WTC11 (cell line): Measurements from ENCODE around the gene TMPRSS2. TPM values are rescaled to one million over a fixed set of nuclear protein-coding genes. Genes with fewer than 3 reads are reported as not detected.

Experiments
- ATAC-seq: fragments of 200-7000 bp; cut with Tn5 transposase; 2 replicates; pipeline ENCODE4 v1.10.0; 2021; ENCODE audit warnings: mild to moderate bottlenecking, moderate library complexity
- Bru-seq: library from RNA; stranded (reverse); fragments of 400-500 nt; gene quantifications from one replicate; lab custom pipeline; 2021; lab: Mats Ljungman, UMichigan
- CTCF ChIA-PET: fragments of 300-600 bp; sonication (Branson Sonifier 250); formaldehyde crosslinking; loops from one replicate; lab custom pipeline; 2021; ENCODE audit warnings: antibody characterized with exemption; lab: Charles Lee
- POLR2A ChIA-PET: fragments of 350-600 bp; sonication (Branson Sonifier 250); formaldehyde crosslinking; loops from one replicate; lab custom pipeline; 2021; ENCODE audit warnings: antibody characterized with exemption; lab: Charles Lee
- DNase-seq: peaks from one replicate; pipeline ENCODE4 v3.0.0; 2021; ENCODE audit warnings: low spot score
- H3K27ac Mint-ChIP-seq: 2 replicates; pipeline ENCODE4 v1.8.0; 2021; ENCODE audit warnings: mixed read lengths
- H3K27me3 Mint-ChIP-seq: 2 replicates; pipeline ENCODE4 v1.8.0; 2021; ENCODE audit warnings: low read depth, mild to moderate bottlenecking, moderate library complexity, mixed read lengths
- H3K36me3 Mint-ChIP-seq: 2 replicates; pipeline ENCODE4 v1.8.0; 2021; ENCODE audit warnings: mixed read lengths
- H3K4me1 Mint-ChIP-seq: 2 replicates; pipeline ENCODE4 v1.8.0; 2022; ENCODE audit warnings: mixed read lengths
- H3K4me3 Mint-ChIP-seq: 2 replicates; pipeline ENCODE4 v1.8.0; 2021; ENCODE audit warnings: mild to moderate bottlenecking, moderate library complexity, mixed read lengths
- H3K9me3 Mint-ChIP-seq: 2 replicates; pipeline ENCODE4 v1.8.0; 2021; ENCODE audit warnings: mixed read lengths
- CREB1 ChIP-seq: sonication (generic); formaldehyde crosslinking; IDR thresholded peaks from 2 replicates; pipeline ENCODE4 v1.8.0; 2023; ENCODE audit warnings: mild to moderate bottlenecking, missing genetic modification reagents
- ELF4 ChIP-seq: sonication (generic); formaldehyde crosslinking; IDR thresholded peaks from 2 replicates; pipeline ENCODE4 v1.8.1; 2022; ENCODE audit warnings: low read depth, mild to moderate bottlenecking, moderate library complexity, missing genetic modification reagents
- ESRRA ChIP-seq: sonication (generic); formaldehyde crosslinking; IDR thresholded peaks from 2 replicates; pipeline ENCODE4 v1.8.1; 2022; ENCODE audit warnings: mild to moderate bottlenecking, missing genetic modification reagents, borderline replicate concordance
- ETV6 ChIP-seq: sonication (generic); formaldehyde crosslinking; IDR thresholded peaks from 2 replicates; pipeline ENCODE4 v1.8.1; 2022; ENCODE audit warnings: mild to moderate bottlenecking, missing genetic modification reagents
- FOXK1 ChIP-seq: sonication (generic); formaldehyde crosslinking; IDR thresholded peaks from 2 replicates; pipeline ENCODE4 v1.8.0; 2022; ENCODE audit warnings: mild to moderate bottlenecking, moderate library complexity, missing genetic modification reagents
- FOXP1 ChIP-seq: sonication (generic); formaldehyde crosslinking; IDR thresholded peaks from 2 replicates; pipeline ENCODE4 v1.8.0; 2022; ENCODE audit warnings: missing genetic modification reagents, mild to moderate bottlenecking, moderate library complexity, borderline replicate concordance
- GABPB1 ChIP-seq: sonication (generic); formaldehyde crosslinking; IDR thresholded peaks from 2 replicates; pipeline ENCODE4 v1.8.1; 2023; ENCODE audit warnings: mild to moderate bottlenecking, missing genetic modification reagents
- JUN ChIP-seq: sonication (generic); formaldehyde crosslinking; IDR thresholded peaks from 2 replicates; pipeline ENCODE4 v1.8.0; 2023; ENCODE audit warnings: mild to moderate bottlenecking, missing genetic modification reagents
- NFYB ChIP-seq: sonication (generic); formaldehyde crosslinking; conservative IDR thresholded peaks from 2 replicates; pipeline ENCODE4 v1.8.0; 2022; ENCODE audit warnings: low read depth, missing genetic modification reagents
- NR3C1 ChIP-seq: sonication (generic); formaldehyde crosslinking; conservative IDR thresholded peaks from 2 replicates; pipeline ENCODE4 v1.8.1; 2023; ENCODE audit warnings: low read depth, mild to moderate bottlenecking, missing genetic modification reagents
- TCF7 ChIP-seq: sonication (generic); formaldehyde crosslinking; IDR thresholded peaks from 2 replicates; pipeline ENCODE4 v1.8.0; 2022; ENCODE audit warnings: mild to moderate bottlenecking, low read depth, missing genetic modification reagents, moderate library complexity
- TEAD1 ChIP-seq: sonication (generic); formaldehyde crosslinking; IDR thresholded peaks from 2 replicates; pipeline ENCODE4 v1.8.0; 2022; ENCODE audit warnings: mild to moderate bottlenecking, missing genetic modification reagents
- TP53 ChIP-seq: sonication (generic); formaldehyde crosslinking; IDR thresholded peaks from 2 replicates; pipeline ENCODE4 v1.8.1; 2023; ENCODE audit warnings: mild to moderate bottlenecking, missing genetic modification reagents
- ZNF219 ChIP-seq: sonication (generic); formaldehyde crosslinking; IDR thresholded peaks from 2 replicates; pipeline ENCODE4 v1.8.0; 2023; ENCODE audit warnings: missing genetic modification reagents, mild to moderate bottlenecking, borderline replicate concordance
- ZNF263 ChIP-seq: sonication (generic); formaldehyde crosslinking; IDR thresholded peaks from 2 replicates; pipeline ENCODE4 v1.8.1; 2022; ENCODE audit warnings: low read depth, mild to moderate bottlenecking, moderate library complexity, missing genetic modification reagents
- ZNF317 ChIP-seq: sonication (generic); formaldehyde crosslinking; IDR thresholded peaks from 2 replicates; pipeline ENCODE4 v1.8.1; 2023; ENCODE audit warnings: low read depth, mild to moderate bottlenecking, moderate library complexity, missing genetic modification reagents, borderline replicate concordance
- ZNF423 ChIP-seq: fragments of 250-450 bp; sonication (Bioruptor Pico); IDR thresholded peaks from 2 replicates; pipeline ENCODE4 v2.1.2; 2022; ENCODE audit warnings: mild to moderate bottlenecking, moderate library complexity
- long read RNA-seq, 3 experiments: library from RNA in 1 of 3; library from capped mRNA in 1 of 3; library from polyadenylated mRNA in 1 of 3; unstranded in 2 of 3; stranded (forward) in 1 of 3; transcript quantifications; one replicate each; pipeline ENCODE4 v2.0.0, GENCODE V29; 2021
- total RNA-seq: library from RNA; stranded (reverse); gene quantifications from 3 replicates; pipeline ENCODE4 v1.2.3, GENCODE V29; 2021
- TF ChIP-seq, protein P1 (sequence below): sonication (generic); formaldehyde crosslinking; IDR thresholded peaks from 2 replicates; pipeline ENCODE4 v1.8.0; 2022; ENCODE audit warnings: mild to moderate bottlenecking, missing genetic modification reagents
- TF ChIP-seq, protein P2 (sequence below): sonication (generic); formaldehyde crosslinking; IDR thresholded peaks from 2 replicates; pipeline ENCODE4 v1.8.1; 2023; ENCODE audit warnings: mild to moderate bottlenecking, moderate library complexity, missing genetic modification reagents
- TF ChIP-seq, protein P3 (sequence below): fragments of 250-450 bp; sonication (Bioruptor Pico); IDR thresholded peaks from 2 replicates; pipeline ENCODE4 v1.8.0; 2021; ENCODE audit warnings: mild to moderate bottlenecking
- TF ChIP-seq, protein P4 (sequence below): fragments of 250-450 bp; sonication (Bioruptor Pico); IDR thresholded peaks from 2 replicates; pipeline ENCODE4 v1.9.0; 2021; ENCODE audit warnings: mild to moderate bottlenecking, borderline replicate concordance
- TF ChIP-seq, protein P5 (sequence below): fragments of 250-450 bp; sonication (Bioruptor Pico); IDR thresholded peaks from 2 replicates; pipeline ENCODE4 v1.9.0; 2021; ENCODE audit warnings: mild to moderate bottlenecking
- TF ChIP-seq, protein P6 (sequence below): sonication (generic); formaldehyde crosslinking; IDR thresholded peaks from 2 replicates; pipeline ENCODE4 v1.8.0; 2022; ENCODE audit warnings: mild to moderate bottlenecking, missing genetic modification reagents

TMPRSS2 gene
- total RNA-seq: 8.5 to 10.4 TPM (median 8.9 TPM) in 3 replicates
- percentile 52 among the genes with signal in this experiment for Bru-seq, nascent RNA
- long read RNA-seq, experiment 1, transcript TMPRSS2-202 (14 exons, 3,240 nt): minor isoform, 10 of 53 reads
- long read RNA-seq, experiment 1, transcript TMPRSS2-201 (14 exons, 3,205 nt): major isoform, 12 of 53 reads
- long read RNA-seq, experiment 1, partial matches to known transcripts: 7 of 53 reads
- long read RNA-seq, experiment 1, other reads (novel, unspliced or antisense): 23 of 53 reads
- long read RNA-seq, experiment 2, partial matches to known transcripts: 2 of 12 reads
- long read RNA-seq, experiment 2, other reads (novel, unspliced or antisense): 9 of 12 reads
- long read RNA-seq, experiment 3, partial matches to known transcripts: 0 of 6 reads
- long read RNA-seq, experiment 3, other reads (novel, unspliced or antisense): 6 of 6 reads

DNA sequence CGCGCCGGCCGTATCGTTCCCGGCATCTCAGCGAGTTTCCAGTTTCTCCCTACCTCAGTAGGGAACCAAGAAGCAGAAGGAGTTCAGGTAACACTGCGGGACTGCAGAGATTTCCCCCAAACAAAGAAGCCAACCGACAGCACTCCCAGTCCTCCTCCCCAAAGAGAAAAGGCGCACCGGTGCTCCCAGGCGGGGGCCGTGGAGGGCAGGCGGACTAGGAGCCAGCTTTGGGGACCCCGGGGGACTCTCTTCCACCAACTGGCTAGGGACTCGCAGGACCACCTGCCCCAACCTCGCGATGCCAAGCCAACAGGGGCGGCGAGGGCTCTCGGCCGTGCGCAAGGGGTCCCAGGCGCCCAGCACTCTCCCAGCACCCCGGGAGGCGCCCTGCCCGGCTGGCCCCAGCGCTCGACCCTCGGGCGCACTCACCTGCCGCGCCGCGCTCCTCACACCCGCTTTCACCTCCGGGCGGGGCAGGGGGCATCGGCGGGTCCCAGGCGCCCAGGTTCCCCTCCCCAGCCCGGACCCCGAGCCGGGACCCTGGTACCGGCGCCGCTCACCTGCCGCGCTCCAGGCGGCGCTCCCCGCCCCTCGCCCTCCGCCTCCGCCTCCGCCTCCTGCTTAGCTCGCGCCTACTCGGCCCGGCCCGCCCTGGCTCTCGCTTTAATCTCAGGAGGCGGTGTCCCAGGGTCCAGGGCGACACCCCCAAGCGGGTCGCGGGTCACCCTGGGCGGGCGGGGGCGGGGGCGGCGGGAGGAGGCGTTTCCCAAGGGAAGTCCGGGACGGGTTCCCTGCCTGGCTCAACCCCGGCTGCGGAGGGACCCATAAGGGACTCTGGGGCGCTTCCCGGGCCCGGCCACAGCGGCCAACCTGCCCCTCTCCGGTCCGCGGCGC is at the start of gene TMPRSS2:
TMPRSS2 (minus strand) TSS at position 638 of the 894 bp plus-strand sequence. CDS start 10,025 bp downstream, outside the sequence.
- Mint-ChIP-seq H3K36me3 (no peaks in the 10 kb centered on the region), H3K9me3 (no peaks in the 10 kb centered on the region), H3K27ac (no peak within 1 kb of the TSS), H3K27me3 (peaks cover 35% of the 10 kb centered on the region), H3K4me1 (peaks cover 23% of the 10 kb centered on the region), H3K4me3 (peak within 1 kb of the TSS; percentile 80)
- CTCF ChIA-PET: interaction anchor here (0.8 to 1.1 kb wide), 3 partner anchors 88 to 309 kb away, joined by 3 to 6 read pairs (median 5); no protein-coding TSS in a partner anchor
- peak; percentile 60 for DNase-seq
- peak; percentile 40 for ATAC-seq
- TF ChIP-seq, protein P1, sequence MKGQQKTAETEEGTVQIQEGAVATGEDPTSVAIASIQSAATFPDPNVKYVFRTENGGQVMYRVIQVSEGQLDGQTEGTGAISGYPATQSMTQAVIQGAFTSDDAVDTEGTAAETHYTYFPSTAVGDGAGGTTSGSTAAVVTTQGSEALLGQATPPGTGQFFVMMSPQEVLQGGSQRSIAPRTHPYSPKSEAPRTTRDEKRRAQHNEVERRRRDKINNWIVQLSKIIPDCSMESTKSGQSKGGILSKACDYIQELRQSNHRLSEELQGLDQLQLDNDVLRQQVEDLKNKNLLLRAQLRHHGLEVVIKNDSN (CRISPR knock-in tag): no peak
- TF ChIP-seq ZNF423 (CRISPR knock-in tag) (peak; percentile 79), TP53 (CRISPR knock-in tag) (0 out of 2 replicates have a peak, but pooled peaks have one; percentile 14), ZNF263 (CRISPR knock-in tag) (0 out of 2 replicates have a peak, but pooled peaks have one; percentile 14), ESRRA (CRISPR knock-in tag) (no peak; the same call in 1 of the 2 replicates), JUN (no peak), FOXK1 (CRISPR knock-in tag) (0 out of 2 replicates have a peak, but pooled peaks have one; percentile 16)
- TF ChIP-seq, protein P2, sequence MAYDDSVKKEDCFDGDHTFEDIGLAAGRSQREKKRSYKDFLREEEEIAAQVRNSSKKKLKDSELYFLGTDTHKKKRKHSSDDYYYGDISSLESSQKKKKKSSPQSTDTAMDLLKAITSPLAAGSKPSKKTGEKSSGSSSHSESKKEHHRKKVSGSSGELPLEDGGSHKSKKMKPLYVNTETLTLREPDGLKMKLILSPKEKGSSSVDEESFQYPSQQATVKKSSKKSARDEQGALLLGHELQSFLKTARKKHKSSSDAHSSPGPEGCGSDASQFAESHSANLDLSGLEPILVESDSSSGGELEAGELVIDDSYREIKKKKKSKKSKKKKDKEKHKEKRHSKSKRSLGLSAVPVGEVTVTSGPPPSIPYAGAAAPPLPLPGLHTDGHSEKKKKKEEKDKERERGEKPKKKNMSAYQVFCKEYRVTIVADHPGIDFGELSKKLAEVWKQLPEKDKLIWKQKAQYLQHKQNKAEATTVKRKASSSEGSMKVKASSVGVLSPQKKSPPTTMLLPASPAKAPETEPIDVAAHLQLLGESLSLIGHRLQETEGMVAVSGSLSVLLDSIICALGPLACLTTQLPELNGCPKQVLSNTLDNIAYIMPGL (CRISPR knock-in tag): 0 out of 2 replicates have a peak, but pooled peaks have one; percentile 50
- POLR2A ChIA-PET: no interaction called here

DNA sequence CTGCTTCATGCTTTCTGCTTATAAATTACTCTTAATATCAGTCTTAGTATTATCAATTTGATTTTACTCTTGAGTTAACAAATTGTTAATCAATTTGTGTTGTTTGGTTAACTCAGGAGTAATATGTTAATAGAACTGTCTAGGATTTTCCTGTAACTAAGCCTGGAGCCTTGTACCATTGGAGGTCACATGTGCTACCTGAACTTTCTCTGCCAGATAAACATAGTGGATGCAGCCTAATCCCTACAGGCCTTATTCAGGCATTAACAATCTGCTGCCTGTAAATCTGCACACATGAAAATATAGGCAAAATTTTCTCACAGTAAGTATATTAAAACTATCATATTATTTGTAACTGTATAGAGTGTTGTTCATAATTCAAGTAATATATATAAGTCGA is 47.1 kb upstream of the TMPRSS2 start:
- no peak overlapping the region for H3K27ac Mint-ChIP-seq
- TF ChIP-seq ZNF317 (CRISPR knock-in tag) (no peak), TP53 (CRISPR knock-in tag) (no peak), ESRRA (CRISPR knock-in tag) (no peak), NFYB (CRISPR knock-in tag) (no peak), TCF7 (CRISPR knock-in tag) (no peak), CREB1 (no peak), GABPB1 (CRISPR knock-in tag) (no peak), ZNF423 (CRISPR knock-in tag) (no peak), TEAD1 (no peak), FOXP1 (CRISPR knock-in tag) (no peak), ZNF219 (CRISPR knock-in tag) (no peak), NR3C1 (CRISPR knock-in tag) (no peak), ELF4 (CRISPR knock-in tag) (no peak), ETV6 (CRISPR knock-in tag) (no peak)
- TF ChIP-seq, protein P3, sequence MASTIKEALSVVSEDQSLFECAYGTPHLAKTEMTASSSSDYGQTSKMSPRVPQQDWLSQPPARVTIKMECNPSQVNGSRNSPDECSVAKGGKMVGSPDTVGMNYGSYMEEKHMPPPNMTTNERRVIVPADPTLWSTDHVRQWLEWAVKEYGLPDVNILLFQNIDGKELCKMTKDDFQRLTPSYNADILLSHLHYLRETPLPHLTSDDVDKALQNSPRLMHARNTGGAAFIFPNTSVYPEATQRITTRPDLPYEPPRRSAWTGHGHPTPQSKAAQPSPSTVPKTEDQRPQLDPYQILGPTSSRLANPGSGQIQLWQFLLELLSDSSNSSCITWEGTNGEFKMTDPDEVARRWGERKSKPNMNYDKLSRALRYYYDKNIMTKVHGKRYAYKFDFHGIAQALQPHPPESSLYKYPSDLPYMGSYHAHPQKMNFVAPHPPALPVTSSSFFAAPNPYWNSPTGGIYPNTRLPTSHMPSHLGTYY (CRISPR knock-in tag): no peak
- TF ChIP-seq, protein P4, sequence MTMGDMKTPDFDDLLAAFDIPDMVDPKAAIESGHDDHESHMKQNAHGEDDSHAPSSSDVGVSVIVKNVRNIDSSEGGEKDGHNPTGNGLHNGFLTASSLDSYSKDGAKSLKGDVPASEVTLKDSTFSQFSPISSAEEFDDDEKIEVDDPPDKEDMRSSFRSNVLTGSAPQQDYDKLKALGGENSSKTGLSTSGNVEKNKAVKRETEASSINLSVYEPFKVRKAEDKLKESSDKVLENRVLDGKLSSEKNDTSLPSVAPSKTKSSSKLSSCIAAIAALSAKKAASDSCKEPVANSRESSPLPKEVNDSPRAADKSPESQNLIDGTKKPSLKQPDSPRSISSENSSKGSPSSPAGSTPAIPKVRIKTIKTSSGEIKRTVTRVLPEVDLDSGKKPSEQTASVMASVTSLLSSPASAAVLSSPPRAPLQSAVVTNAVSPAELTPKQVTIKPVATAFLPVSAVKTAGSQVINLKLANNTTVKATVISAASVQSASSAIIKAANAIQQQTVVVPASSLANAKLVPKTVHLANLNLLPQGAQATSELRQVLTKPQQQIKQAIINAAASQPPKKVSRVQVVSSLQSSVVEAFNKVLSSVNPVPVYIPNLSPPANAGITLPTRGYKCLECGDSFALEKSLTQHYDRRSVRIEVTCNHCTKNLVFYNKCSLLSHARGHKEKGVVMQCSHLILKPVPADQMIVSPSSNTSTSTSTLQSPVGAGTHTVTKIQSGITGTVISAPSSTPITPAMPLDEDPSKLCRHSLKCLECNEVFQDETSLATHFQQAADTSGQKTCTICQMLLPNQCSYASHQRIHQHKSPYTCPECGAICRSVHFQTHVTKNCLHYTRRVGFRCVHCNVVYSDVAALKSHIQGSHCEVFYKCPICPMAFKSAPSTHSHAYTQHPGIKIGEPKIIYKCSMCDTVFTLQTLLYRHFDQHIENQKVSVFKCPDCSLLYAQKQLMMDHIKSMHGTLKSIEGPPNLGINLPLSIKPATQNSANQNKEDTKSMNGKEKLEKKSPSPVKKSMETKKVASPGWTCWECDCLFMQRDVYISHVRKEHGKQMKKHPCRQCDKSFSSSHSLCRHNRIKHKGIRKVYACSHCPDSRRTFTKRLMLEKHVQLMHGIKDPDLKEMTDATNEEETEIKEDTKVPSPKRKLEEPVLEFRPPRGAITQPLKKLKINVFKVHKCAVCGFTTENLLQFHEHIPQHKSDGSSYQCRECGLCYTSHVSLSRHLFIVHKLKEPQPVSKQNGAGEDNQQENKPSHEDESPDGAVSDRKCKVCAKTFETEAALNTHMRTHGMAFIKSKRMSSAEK: no peak
- TF ChIP-seq, protein P5, sequence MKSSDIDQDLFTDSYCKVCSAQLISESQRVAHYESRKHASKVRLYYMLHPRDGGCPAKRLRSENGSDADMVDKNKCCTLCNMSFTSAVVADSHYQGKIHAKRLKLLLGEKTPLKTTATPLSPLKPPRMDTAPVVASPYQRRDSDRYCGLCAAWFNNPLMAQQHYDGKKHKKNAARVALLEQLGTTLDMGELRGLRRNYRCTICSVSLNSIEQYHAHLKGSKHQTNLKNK (CRISPR knock-in tag): no peak
- TF ChIP-seq, protein P6, sequence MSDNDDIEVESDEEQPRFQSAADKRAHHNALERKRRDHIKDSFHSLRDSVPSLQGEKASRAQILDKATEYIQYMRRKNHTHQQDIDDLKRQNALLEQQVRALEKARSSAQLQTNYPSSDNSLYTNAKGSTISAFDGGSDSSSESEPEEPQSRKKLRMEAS: no peak

More for the DNA sequence above, 47.1 kb upstream of the TMPRSS2 start:
- CTCF ChIA-PET: no interaction called here
- POLR2A ChIA-PET: no interaction called here
- DNase-seq (no peak), ATAC-seq (no peak)
- H3K27me3 Mint-ChIP-seq: no peaks in the 10 kb centered on the region; the same call in 1 of the 2 replicates
- H3K4me3 Mint-ChIP-seq: no peak overlapping the region
- peaks cover 4% of the 10 kb centered on the region; the same call in 1 of the 2 replicates for H3K9me3 Mint-ChIP-seq
- no peaks in the 10 kb centered on the region for H3K36me3 Mint-ChIP-seq
- no peaks in the 10 kb centered on the region for H3K4me1 Mint-ChIP-seq
